Tongue (tissue), 2 donors: ENCODE data around the gene APBA2. TPM values are rescaled to one million over a fixed set of nuclear protein-coding genes. Genes with fewer than 3 reads are reported as not detected.
"Not testable (repeated sequence)": the region's sequence is repeated elsewhere in the genome, so short reads cannot be mapped to it uniquely, and the experiment has no call there.

ENCODE experiments used
- DNase-seq: peaks from one replicate; pipeline ENCODE4 v3.0.0-alpha.2; 2015
- total RNA-seq: library from RNA; depleted of rRNA; stranded (reverse); fragments of >200 nt; gene quantifications from one replicate; pipeline ENCODE4 v1.2.3, GENCODE V29; 2014

The APBA2 gene
- total RNA-seq, 1 donor from 2014 or later: 8.1 TPM

DNA sequence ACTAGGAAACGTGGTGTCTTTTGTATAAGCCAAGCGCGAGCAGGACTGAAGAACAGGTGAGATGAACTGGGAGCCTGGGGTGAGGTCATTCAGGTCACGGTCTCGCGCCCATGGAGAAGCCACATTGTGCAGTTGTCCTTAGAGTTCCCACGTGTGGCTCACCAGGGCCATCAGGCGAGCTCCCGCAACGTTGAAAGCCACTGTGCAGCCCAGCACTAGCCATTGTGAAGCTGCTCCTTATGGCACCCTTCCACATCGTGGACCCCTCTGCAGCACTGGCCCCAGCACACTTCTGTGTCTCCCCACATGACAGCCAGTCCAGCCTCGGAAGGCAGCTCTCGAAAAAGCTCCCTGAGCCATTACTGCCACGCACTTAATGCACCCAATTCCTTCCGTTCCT lies 7.6 kb upstream of the APBA2 start:
- no peak for DNase-seq

GRCh38 chr15:28879551-28879950 lies 6.2 kb upstream of the APBA2 start:
- DNase-seq: no peak

DNA sequence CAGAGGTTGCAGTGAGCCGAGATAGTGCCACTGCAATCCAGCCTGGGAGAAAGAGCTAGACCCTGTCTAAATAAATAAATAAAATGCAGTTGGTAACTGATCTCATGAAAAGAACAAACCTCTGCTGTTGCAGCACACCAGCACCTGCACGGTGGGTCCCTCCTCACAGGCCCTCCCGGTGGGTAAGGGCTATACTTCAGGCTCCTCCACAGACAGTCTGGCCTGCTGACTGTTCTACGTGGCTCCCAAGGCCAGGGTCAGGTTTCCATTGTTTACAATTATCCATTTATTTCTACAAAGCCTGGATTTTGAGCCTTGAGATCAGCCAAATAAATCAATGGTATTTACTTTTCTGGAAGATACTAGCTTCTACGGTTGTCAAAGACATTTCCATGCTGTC lies 5.1 kb upstream of the APBA2 start:
- DNase-seq: no peak

DNA sequence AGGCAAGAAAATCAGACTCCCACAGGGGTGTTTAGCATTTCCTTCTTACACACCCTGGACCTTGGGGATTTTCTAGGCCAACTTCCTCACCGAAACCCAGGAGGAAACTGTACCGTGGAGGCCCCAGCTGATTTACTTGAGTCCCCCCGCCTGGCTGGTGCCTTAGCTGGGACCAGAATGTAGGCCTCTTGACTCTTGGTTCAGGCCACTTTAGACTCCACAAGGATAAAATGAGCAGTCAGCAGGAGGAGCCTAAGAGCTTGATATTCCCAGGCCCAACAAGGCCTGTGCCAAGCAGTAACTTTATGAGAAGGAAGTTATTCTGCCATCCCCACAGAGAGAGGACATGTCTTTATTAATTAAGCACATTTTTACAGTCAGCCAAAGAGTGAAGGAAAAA lies 4.6 kb upstream of the APBA2 start:
- DNase-seq: peak; percentile 44

GRCh38 chr15:28881600-28881999 lies 4.2 kb upstream of the APBA2 start:
- DNase-seq: no peak

DNA sequence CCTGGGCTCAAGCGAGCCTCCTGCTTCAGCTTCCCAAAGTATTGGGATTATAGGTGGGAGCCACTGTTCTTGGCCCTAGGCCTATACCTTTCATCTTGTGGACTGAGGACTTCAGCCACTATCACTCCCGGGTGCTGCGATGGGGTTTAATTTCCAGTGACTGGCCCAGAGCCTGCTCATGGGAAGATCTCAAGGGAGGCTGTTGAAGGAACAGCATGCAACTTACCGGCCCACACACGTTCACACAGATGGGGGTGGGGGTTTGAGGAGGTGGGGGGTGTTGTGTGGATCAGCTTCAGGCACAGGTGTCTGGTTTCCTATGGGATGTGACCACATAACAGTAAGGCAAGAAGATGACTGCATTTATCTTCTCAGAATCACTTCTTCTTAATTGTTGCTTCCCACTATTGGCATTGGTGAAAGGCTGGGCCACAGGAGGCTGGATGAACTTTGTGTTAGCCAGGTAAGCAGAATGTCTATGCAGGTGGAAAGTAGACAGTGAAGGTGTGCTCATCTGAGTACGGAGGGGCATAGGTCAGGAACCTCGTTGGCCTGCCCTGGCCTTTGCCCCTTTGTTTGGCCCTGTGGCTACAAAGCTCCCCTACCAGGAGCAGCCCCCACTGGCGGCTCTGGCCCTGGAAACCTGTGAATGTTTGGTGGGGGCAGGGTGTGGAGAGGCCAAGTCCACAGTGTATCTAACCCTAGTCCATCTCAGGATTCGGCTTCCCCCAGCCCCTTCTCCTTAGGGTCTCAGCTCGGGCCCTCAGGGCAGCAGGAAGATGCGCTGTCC lies 1.4 kb upstream of the APBA2 start:
- DNase-seq: no peak

GRCh38 chr15:28885128-28885629 lies 595 bp upstream of the APBA2 start:
- DNase-seq: peak; percentile 13

- DNase-seq: peak; percentile 14
These were observed 911 bp downstream of the APBA2 start for GRCh38 chr15:28886431-28887338.

GRCh38 chr15:28887339-28888174 lies 1.8 kb downstream of the APBA2 start:
- DNase-seq: no peak

GRCh38 chr15:28888302-28888894 lies 2.6 kb downstream of the APBA2 start:
- DNase-seq: no peak

- peak; percentile 37 for DNase-seq
These were observed 3.1 kb downstream of the APBA2 start for GRCh38 chr15:28888900-28889299.

DNA sequence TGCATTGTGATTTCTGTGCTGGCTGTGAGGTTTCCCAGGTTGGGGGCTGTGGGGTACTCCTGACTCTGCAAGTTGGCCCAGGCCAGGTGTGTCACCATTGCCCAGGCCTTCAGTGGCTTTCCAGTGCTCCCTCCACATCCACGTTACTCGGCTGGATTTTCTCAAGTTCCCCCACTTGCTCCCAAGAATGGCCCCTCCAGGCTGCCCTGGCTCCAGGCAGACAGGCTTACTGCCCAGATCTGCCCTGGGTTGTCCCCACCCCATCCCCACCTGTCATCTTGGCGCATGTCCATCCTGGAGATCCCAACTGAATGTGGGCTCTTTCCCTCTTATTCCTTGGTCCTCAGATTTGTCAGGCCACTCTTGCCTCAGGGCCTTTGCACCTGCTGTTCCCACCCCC lies 3.6 kb downstream of the APBA2 start:
- peak; percentile 46 for DNase-seq

DNA sequence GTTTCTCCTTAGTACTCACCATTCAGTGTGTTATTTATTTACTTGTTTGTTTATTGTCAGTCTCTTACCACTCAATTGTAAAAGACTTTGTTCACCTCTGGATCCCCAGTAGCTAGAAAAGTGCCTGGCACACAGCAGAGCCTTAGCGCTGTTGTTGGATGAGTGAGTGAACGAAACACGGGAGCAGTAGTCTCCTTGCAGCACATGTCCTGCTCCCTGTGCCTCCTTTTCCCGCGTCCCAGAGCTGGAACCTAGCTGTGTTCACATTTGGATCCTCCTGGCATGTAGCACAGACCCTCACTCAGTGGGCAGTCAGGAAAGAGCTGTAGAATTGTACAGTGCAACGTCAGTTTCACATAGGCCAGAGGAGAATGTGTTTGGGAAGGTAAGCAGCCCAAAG lies 4.1 kb downstream of the APBA2 start:
- DNase-seq: not testable (repeated sequence)

- not testable (repeated sequence) for DNase-seq
These were observed 4.5 kb downstream of the APBA2 start for GRCh38 chr15:28890291-28890690.

DNA sequence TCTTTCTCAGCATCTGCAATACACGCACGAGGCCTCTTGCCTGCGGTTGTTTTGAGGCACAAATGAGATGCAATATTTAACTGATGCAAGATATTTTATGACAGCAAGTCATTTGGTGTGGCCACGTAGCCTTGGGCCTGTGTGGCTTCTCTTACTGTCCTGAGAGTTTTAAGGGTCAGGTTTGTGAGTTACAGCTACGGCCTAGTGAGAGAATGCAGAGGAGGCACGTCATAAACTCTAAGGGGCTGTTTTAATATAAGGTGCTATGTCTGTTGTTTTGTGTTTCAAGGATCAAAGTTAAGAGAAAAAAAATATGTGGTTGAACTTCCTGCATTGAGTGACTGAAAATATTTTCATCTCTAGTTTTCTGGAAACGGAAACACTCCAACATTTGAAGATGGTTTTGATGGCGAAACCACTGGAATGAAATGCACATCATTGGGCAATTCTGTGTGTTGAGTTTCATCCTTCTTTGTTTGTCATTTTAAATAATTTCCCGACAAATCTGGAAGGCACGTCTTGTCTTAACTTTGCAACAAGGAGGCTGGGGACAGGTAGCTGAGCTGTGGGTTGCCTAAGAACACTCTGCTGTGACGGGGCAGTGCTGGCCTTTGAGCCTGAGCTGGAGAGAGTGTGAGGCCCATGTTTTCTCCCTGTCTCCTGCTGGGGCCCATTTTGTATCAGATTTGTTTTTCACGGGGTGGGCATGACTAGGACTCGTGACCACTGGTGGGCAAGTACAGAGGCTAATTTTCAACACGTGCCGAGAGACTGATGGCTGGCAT lies 5.1 kb downstream of the APBA2 start:
- DNase-seq: no peak

DNA sequence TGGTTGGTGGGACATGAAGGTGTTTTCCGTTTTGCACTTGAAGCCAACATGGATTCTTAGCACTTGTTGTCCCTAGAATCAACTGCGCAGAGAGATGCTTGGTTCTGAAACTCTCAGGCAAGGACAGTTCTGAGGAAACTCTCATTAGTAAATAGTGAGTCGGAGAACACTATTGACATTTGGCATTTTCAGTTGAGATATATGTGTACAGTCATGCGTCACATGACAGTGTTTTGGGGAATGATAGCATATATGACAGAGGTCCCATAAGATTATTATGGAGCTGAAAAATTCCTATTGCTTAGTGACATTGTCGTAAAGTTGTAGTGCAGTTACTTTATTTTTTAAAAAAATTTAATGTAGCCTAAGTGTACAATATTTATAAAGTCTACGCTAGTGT lies 5.8 kb downstream of the APBA2 start:
- DNase-seq: no peak

- DNase-seq: peak; percentile 44
These were observed 7.2 kb downstream of the APBA2 start for GRCh38 chr15:28892789-28893610.

GRCh38 chr15:28894631-28895030 lies 8.9 kb downstream of the APBA2 start:
- no peak for DNase-seq

GRCh38 chr15:28895146-28895545 lies 9.4 kb downstream of the APBA2 start:
- no peak for DNase-seq

- DNase-seq: no peak
These were observed 9.8 kb downstream of the APBA2 start for GRCh38 chr15:28895566-28895965.
